GM19025 (cell line): ENCODE results near the gene PGD.
"Not testable (repeated sequence)": the region's sequence is repeated elsewhere in the genome, so short reads cannot be mapped to it uniquely, and the experiment has no call there.

Experiments used
- ATAC-seq: cut with Tn5 transposase; IDR thresholded peaks from one replicate; pipeline ENCODE4 v1.9.1; 2021; ENCODE audit warnings: mild to moderate bottlenecking, low read depth, moderate library complexity; ENCODE audit not compliant: unreplicated experiment

Gene PGD

DNA sequence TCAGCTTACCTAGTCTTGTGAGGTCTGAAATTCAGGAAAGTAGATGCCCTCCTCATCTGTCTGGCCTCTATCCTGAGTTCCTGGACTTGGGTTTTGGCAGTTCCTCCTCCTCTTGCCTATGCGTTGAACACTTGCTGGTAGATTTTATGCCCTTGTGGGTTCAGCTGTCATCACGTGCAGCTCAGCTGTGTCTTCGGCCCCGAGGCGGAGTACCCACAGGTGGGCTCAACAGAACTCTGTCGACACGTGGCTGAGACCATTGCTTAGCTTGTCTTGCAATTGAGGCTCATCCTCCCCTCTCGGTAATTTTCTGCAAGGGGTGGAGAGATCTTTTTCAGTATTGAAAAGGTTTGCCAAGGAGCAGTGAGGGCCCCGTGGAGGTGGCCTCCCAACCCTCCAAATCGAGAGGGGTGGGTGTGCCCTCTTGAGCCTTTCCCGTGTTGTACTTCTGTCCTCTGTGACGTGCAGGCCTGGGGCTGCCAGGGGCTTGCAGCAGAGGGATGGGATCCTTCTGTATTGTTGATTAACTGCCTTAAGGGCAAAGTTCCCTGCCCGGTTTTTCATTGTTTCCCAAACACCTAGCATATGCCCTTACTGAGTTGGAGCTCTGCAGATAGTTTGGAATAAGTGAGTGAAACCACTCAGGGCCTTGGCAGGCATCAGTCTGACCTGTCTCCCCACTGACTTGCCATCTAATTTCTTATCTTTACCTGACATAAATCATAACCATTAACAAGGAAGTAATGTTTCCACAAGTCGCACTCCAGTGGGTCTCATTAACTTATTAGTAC is 34.2 kb downstream of the PGD start:
- no peak for ATAC-seq

DNA sequence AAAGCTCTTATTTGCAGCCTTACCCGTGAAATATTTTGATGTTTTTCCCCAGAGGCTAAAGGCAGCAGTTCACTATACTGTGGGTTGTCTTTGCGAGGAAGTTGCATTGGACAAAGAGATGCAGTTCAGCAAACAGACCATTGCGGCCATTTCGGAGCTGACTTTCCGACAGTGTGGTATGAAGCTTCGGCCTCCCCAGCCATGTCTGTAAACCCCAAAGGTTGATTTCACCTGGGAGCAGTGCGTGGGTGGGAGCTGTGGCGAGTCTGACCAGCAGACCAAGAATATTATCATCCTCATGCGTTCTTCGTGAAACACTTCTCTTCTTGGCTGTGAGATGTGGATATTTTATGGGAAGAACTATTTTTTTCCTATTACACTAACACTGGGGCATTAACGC is 34.9 kb downstream of the PGD start:
- ATAC-seq, result no peak

DNA sequence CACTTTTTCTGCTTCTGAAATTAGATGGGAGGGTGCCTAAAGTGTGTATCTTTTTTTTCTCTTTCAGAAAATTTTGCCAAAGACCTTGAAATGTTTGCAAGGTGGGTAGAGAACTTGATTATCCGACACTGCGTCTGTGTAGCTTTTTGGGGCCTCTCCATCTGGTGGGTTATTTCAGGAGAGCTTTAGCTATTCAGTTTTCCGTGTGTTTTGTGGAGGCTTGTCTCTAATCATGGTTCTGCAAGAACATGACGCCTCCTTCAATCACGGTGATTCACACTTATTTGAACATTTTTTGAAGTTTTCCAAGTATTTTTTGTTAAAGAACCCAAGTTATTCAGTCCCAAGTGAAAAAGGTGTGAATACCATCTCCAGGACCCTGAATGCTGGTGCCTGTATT is 35.7 kb downstream of the PGD start:
- no peak for ATAC-seq

DNA sequence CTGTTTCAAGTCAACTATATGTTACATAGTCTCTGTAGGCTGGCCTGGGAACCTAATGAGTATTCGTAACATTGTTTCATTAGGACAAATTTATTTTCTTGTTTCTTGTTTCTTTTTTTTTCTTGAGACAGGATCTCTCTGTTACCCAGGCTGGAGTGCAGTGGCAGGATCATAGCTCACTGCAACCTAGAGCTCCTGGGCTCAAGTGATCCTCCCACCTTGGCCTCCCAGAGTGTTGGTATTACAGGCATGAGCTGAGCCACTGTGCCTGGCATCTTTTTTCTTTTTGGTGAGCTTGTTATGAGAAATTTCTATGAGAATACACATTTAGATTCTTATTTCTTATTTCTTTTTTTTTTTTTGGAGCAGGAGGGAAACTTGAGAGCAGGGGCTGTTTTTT is 38.2 kb downstream of the PGD start:
- no peak for ATAC-seq

DNA sequence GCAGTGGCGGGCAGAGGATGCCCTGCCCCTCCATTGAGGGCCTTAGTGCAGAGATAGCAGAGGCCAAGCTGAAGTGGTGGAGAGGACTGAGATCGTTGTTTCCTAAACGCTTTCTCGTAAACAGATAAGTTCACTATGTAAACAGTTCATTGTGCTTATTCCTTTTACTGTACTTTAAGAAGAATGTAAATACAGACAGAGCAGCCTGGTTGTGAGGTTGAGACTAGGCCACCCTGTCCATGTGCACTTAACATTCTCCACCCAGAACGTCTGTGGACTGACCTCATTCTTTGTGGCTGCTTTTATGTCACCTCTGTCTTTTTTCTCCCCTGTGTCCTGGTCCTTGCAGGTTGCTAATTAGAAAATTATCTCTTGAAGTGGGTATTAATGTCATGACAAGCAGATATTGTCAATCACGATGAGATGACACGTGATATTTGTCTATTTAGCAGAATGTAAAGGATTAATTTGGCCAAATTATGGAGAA is 39.9 kb downstream of the PGD start:
- ATAC-seq, result no peak

DNA sequence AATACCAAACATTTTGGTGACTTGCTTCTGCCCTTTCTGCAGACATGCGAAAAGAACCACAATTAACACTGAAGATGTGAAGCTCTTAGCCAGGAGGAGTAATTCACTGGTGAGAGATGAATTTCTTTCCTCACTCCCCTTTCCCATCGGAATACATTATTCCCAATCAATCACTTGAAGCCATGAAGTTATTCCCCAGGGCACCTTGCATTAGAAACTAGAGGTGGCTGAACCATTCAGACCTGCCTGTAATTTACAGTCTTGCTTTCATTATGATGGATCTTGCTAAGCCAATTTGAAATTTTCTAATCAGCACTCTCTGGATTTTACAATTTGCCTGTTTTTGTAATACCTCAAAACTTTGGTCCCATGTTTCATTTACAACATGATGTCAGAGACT is 41.4 kb downstream of the PGD start:
- ATAC-seq, result no peak

DNA sequence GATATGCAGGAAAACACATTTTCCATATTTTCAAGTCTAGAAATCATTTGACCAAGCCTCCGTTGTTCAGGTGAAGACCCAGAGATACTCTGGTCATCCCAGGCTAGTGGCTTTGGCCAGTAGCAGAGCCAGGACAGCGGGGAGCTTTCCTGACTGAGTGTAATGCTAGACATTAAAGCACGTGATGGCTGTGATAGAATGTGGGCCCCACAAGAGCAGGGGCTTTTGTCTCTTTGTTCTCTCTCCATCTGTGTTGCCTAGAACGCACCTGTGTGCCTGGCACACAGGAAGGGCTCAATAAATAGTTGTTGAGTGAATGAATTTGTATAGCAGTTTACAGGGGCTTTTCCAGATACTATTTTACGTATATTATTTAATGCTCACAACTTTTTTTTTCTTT is 41.9 kb downstream of the PGD start:
- no peak for ATAC-seq

DNA sequence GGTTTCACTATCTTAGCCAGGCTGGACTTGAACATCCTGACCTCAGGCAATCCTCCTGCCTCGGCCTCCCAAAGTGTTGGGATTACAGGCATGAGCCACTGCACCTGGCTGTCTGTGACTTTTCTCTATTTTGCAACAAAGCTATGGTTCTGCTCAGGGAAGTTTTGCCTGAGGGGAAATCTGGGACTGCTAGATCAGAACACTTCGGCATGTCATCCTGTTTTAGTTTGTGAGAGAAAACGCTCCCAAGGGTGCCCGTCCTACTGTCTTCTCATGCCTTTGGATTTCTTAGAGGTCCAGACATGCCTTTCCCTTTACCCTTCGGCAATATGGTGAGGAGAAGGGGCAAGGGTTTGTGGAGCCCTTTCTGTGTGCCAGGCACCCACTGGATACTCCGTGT is 45.4 kb downstream of the PGD start:
- ATAC-seq, result no peak

DNA sequence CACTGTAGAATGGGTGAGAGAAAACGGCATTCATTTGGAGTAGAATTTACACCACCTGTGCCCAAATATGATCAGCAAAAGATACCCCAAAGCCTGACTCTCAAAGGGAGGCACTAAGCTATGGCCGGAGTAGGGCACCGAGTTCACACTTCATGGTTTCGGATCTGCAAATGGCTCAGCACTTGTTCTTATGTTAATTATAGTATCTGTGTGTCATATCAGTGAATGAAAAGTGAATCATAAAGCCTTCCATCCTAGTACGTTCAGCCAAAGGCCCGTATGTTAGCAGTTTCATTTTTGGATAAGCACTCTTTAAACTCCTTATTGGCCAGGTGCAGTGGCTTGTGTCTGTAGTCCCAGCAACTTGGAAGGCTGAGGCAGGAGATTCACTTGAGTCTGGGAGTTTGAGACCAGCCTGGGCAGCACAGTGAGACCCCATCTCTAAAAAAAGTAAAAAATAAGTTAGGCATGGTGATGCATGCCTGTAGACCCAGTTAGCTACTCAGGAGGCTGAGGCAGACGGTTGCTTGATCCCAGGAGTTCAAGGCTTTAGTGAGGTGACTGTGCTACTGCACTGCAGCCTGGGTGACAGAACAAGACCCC is 46.0 kb downstream of the PGD start:
- no peak for ATAC-seq

DNA sequence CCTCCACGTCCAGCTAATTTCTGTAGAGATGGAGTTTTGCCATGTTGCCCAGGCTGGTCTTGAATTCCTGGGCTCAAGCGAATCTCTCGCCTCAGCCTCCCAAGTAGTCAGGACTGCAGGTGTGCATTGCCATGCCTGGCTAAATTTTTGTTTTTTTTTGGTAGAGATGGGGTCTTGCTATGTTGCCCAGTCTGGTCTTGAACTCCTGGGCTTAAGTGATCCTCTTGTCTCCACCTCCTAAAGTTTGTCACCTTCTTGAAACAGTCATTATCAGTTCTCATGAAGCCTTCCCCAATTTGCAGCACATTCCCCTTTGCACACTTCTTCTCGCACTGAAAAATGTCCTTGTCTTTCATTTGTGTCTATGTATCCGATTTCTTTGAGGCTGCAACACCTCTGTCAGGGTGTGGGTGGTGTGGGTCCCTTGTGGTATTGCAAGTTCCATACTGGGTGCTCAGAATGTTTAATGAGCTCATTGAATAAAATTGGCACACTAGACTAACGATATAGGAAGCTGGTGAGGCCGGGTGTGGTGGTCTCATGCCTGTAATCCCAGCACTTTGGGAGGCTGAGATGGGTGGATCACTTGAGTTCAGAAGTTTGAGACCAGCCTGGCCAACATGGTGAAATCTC is 48.0 kb downstream of the PGD start:
- ATAC-seq, result no peak

DNA sequence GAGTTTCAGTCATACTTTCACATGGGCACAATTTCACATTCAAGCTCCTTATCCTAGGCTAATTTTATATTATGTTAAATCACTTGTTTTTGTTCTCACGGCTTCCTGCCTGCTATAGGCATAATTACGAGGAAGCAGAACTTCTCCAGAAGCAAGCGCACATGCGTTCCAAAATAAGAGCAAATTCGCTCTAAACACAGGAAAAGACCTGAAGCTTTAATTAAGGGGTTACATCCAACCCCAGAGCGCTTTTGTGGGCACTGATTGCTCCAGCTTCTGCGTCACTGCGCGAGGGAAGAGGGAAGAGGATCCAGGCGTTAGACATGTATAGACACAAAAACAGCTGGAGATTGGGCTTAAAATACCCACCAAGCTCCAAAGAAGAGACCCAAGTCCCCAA is 50.9 kb downstream of the PGD start, which contains the start of gene CORT:
Gene CORT (plus strand): TSS at position 281 of the 400 bp plus-strand sequence. CDS start 193 bp downstream, outside the sequence.
- ATAC-seq, result no peak

DNA sequence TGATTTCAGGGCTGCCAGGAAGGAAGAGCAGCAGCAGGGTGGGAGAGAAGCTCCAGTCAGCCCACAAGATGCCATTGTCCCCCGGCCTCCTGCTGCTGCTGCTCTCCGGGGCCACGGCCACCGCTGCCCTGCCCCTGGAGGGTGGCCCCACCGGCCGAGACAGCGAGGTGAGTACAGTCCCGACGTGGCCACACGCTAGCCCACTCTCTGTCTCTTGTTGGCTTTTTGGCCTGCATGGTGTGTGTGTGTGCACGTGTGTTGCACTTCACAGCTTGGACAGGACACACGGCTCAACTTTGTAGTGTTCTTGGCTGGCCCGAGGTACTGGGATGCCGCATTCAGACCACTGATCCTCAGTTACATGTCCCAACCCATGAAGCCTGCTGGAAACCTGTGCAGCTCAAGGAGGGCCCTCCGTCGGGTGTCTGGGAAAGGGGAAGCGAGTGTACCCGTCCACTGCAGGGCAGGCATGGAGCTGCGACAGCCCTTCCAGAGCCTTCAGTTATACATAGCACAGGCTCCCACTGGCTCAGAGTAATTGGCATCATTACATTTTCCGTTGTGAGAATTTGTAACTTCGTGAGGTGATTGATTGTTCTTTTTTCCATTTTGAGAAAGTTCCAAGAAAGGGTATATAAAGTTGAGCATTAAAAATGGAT is 51.4 kb downstream of the PGD start:
- ATAC-seq, result no peak

DNA sequence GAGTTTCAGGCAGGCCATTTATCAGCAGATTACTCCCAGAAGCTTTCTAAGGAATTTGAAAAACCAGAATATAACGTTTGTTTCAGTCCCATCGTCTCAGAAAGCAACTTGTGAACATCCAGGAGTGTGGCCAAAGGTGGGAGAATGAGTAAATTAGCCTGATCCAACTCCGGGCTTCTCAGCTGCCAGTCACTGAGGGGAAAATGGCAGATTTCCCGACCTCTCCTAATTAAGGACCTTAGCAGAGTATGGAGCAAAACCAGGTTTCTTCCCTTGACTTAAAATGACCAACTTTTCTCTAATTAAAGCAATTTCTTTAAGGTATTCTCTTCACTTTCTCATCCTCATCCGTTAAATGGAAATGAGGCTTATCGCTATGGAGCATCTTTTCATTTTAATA is 52.0 kb downstream of the PGD start:
- no peak for ATAC-seq

DNA sequence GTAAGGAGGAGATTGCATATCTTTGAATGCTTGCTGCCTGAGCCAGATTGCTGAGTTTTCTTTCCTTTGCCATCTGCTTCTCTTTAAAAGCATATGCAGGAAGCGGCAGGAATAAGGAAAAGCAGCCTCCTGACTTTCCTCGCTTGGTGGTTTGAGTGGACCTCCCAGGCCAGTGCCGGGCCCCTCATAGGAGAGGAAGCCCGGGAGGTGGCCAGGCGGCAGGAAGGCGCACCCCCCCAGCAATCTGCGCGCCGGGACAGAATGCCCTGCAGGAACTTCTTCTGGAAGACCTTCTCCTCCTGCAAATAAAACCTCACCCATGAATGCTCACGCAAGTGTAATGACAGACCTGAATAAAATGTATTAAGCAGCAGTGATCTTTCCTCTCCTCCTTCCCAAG is 52.4 kb downstream of the PGD start:
- no peak for ATAC-seq

DNA sequence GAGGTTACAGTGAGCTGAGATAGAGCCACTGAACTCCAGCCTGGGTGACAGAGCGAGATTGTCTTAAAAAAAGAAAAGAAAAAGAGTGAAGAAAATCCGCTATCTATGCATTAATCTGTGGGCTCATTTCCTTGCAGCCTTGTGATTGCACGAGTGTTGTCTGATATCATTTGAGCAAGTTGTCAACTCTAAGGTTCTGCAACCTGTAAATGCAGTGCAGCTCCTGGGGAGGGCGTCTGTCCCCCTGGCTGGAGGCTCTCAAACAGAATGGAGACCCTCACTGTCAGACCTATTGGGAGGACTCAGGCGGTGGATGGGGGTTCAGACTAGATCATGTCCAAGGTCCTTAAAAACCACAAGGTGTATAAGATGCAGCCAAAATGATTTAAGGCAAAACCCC is 57.2 kb downstream of the PGD start:
- ATAC-seq, result no peak

DNA sequence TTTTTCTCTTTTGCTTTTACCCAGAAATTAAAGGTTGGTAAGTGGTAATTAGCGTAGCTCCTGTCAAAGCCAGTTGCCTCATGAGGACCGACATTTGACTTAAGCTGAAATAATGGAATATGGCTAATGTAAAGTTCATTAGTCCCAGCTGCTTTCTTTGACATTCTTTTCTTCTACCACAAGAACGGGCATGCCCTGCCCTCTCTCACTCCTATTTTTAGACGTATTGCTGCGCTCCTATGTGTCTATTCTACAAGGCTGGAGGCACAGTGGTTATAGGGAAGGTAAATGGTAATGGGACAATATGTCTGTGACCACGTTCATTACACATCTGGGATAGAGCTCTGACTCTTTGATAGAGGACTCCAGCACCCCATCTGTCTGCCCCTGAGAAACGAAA is 57.8 kb downstream of the PGD start:
- ATAC-seq, result no peak

DNA sequence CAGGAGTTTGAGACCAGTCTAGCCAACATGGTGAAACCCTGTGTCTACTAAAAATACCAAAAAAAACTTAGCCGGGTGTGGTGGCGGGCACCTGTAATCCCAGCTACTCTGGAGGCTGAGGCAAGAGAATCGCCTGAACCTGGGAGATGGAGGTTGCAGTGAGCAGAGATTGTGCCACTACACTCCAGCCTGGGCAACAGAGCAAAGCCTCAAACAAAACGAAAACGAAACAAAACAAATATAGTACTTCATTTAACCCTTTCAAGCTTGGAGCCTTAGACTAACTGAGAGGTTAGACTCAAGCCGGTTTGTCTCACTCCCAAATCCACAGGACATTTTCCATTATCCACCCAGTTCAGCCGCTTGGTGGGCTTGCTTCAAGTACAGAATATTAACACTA is 58.6 kb downstream of the PGD start:
- ATAC-seq, result not testable (repeated sequence)

DNA sequence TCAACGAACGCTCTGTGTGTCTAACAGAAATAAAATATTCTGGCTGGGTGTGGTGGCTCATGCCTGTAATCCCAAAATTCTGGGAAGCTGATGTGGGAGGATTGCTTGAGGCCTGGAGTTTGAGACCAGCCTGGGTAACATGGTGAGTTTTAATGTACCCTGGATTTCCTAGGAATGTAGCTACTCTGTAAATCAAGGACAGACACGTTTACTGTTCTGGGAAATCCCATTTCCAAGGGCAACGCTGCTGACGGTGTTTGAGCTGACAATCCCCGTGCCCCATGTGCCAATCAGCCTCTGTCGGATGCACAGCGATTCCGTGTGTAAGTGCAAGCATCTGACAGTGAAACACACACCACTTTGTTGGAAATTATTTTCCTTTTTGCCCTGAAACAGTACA is 59.0 kb downstream of the PGD start:
- ATAC-seq, result no peak

DNA sequence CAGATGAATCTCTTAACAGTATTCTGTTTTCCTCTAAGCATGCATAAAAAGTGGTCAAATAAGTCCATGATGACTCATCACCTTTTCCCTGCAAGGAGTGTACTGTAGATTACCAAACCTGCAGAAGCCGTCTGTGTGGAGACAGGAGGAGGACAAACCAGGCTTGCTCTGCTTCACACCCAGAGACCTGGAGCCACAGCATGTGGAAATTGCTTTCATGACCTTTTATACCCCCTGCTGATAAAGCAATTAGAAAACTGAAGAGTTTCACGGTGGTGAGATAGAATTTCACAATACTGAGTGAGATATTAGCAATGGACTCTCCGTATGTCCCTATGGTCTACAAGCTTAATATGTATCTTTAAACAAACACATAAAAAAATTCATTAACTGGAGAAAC is 60.3 kb downstream of the PGD start:
- no peak for ATAC-seq

DNA sequence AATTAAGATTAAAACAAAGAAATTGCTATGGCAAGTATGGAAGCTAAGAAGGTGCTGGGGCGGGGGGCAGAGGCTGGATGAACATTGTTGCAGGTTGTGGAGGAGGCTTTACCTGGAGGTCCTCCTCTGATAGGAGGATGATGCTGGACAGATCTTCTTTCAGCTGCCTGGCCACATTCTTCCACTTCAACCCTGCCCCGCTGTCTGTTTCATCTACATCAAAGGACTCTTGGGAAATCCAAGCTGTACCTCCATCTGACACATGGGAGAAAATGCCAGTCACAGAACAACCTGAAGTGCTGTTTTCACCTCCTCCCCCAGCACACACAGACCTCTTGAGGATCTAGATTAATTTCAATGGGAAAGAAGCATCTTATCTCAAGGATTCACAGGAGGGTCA is 68.2 kb downstream of the PGD start:
- ATAC-seq, result no peak

DNA sequence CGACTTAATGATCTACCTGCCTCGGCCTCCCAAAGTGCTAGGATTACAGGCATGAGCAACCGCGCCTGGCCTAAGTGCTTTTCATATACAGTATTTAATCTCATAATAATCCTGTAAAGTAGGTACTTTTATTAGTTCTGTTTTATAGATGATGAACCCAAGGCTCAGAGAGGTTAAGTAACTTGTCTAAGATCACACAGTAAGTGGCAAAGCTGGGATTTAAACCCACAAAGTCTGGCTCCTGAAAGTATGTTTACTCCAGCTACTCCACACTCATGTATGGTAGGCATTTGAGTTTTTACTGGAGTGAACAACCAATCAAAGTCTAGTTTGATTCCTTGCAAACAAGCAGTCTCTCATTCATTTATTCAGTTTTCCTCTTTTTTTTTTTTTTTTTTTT is 71.2 kb downstream of the PGD start:
- no peak for ATAC-seq
